Neuronal stem cell (in vitro differentiated cells): ENCODE results near the gene SIK2.

ENCODE experiments used
- DNase-seq: peaks from one replicate; pipeline ENCODE4 v3.0.0-alpha.2; 2013; ENCODE audit warnings: low spot score
- H2AFZ ChIP-seq: one replicate; pipeline ENCODE4 v1.6.1; 2013; ENCODE audit warnings: mild to moderate bottlenecking, low read length, inconsistent platforms
- H2AK5ac ChIP-seq: 2 replicates; pipeline ENCODE4 v1.6.1; 2013; ENCODE audit warnings: low read depth, mild to moderate bottlenecking, inconsistent platforms, low read length, moderate library complexity, mixed read lengths
- H2BK120ac ChIP-seq: 2 replicates; pipeline ENCODE4 v1.6.1; 2013; ENCODE audit warnings: low read depth, mild to moderate bottlenecking, inconsistent platforms, low read length, moderate library complexity, mixed read lengths
- H2BK12ac ChIP-seq: one replicate; pipeline ENCODE4 v1.6.1; 2013; ENCODE audit warnings: low read length, inconsistent platforms
- H2BK15ac ChIP-seq: 2 replicates; pipeline ENCODE4 v1.6.1; 2013; ENCODE audit warnings: mild to moderate bottlenecking, low read length, inconsistent platforms, mixed read lengths
- H2BK5ac ChIP-seq: one replicate; pipeline ENCODE4 v1.6.1; 2013; ENCODE audit warnings: inconsistent platforms, mild to moderate bottlenecking, low read length, moderate library complexity
- H3K14ac ChIP-seq: one replicate; pipeline ENCODE4 v1.6.1; 2013; ENCODE audit warnings: low read length, inconsistent platforms
- H3K18ac ChIP-seq: 2 replicates; pipeline ENCODE4 v1.6.1; 2013; ENCODE audit warnings: low read length, inconsistent platforms
- H3K23ac ChIP-seq: 2 replicates; pipeline ENCODE4 v1.6.1; 2013; ENCODE audit warnings: low read depth, mild to moderate bottlenecking, mixed read lengths, low read length, inconsistent platforms; ENCODE audit not compliant: poor library complexity
- H3K27ac ChIP-seq: replicated peaks from 3 replicates; pipeline ENCODE4 v1.5.1; 2013; ENCODE audit warnings: low read length, inconsistent platforms
- H3K27me3 ChIP-seq, 3 experiments: 2 replicates each; pipeline ENCODE4 v1.6.1; 2013; ENCODE audit warnings: low read length in 3 of 3, mild to moderate bottlenecking in 2 of 3, inconsistent platforms in 1 of 3, low read depth in 1 of 3, mixed read lengths in 1 of 3, moderate library complexity in 1 of 3; ENCODE audit not compliant: control insufficient read depth in 3 of 3, insufficient read depth in 3 of 3
- H3K36me3 ChIP-seq, 2 donors: replicated peaks in 1 of 2; 2 replicates each; pipeline ENCODE4 v1.6.1; 2013; ENCODE audit warnings: low read length in 2 of 2; ENCODE audit not compliant: control insufficient read depth in 2 of 2, insufficient read depth in 2 of 2
- H3K4ac ChIP-seq: 2 replicates; pipeline ENCODE4 v1.6.1; 2013; ENCODE audit warnings: inconsistent platforms, mild to moderate bottlenecking, low read length, moderate library complexity
- H3K4me1 ChIP-seq, 2 donors: 1 replicate in 1 of 2; 2 replicates in 1 of 2; pipeline ENCODE4 v1.6.1; 2013; ENCODE audit warnings: low read length in 2 of 2, low read depth in 1 of 2; ENCODE audit not compliant: control insufficient read depth in 2 of 2, insufficient read depth in 1 of 2
- H3K4me2 ChIP-seq: one replicate; pipeline ENCODE4 v1.6.1; 2013; ENCODE audit warnings: mild to moderate bottlenecking, low read length, inconsistent platforms; ENCODE audit not compliant: insufficient read depth, poor library complexity, severe bottlenecking
- H3K4me3 ChIP-seq, 2 donors: 2 replicates each; pipeline ENCODE4 v1.5.1; 2013; ENCODE audit warnings: low read length in 2 of 2, mild to moderate bottlenecking in 2 of 2, inconsistent platforms in 1 of 2, moderate library complexity in 1 of 2
- H3K79me1 ChIP-seq: one replicate; pipeline ENCODE4 v1.6.1; 2013; ENCODE audit warnings: low read depth, mild to moderate bottlenecking, inconsistent platforms, low read length, moderate library complexity
- H3K9ac ChIP-seq: one replicate; pipeline ENCODE4 v1.6.1; 2013; ENCODE audit warnings: mild to moderate bottlenecking, low read depth, low read length, inconsistent platforms; ENCODE audit not compliant: poor library complexity
- H3K9me3 ChIP-seq, 2 donors: replicated peaks in 1 of 2; 2 replicates each; pipeline versions ENCODE3 to v1.6.1; 2013; ENCODE audit warnings: low read length in 2 of 2, mild to moderate bottlenecking in 2 of 2, inconsistent platforms in 1 of 2, low read depth in 1 of 2, mixed read lengths in 1 of 2, moderate library complexity in 1 of 2; ENCODE audit not compliant: control insufficient read depth in 2 of 2, insufficient read depth in 1 of 2
- H4K8ac ChIP-seq: one replicate; pipeline ENCODE4 v1.6.1; 2013; ENCODE audit warnings: low read depth, mild to moderate bottlenecking, inconsistent platforms, low read length, moderate library complexity
- H4K91ac ChIP-seq: one replicate; pipeline ENCODE4 v1.6.1; 2013; ENCODE audit warnings: low read length, low read depth, mild to moderate bottlenecking, inconsistent platforms; ENCODE audit not compliant: poor library complexity
- WGBS, 2 donors: extraction: QIAGEN DNeasy Blood & Tissue Kit; methylation state at CpG; one replicate each; pipeline ENCODE4 v1.1.7; 2013; ENCODE audit warnings: missing lambda C conversion rate in 2 of 2, mixed read lengths in 1 of 2; ENCODE audit not compliant: insufficient read length in 2 of 2, insufficient replicate concordance in 1 of 2; ENCODE audit errors: extremely low coverage in 2 of 2; 5-methylcytosine and 5-hydroxymethylcytosine counted together

The SIK2 gene

DNA sequence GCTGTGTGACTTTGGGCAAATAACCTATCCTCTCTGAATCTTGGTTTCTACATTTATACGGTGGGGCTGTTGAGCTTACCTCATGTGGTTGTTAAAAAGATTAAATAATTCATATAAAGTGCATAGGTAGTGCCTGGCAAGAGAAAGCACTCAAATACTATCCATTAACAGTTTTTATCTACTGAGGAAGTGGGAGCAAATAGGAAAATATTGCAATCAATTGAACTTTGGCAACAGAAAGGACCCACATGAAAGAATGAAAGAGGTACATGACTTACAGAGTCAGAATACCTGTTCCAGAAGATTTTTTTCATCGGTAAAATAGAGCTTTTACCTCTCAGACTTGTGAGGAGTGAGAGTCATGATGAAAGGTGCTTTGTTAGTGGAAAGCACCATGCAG, 170.3 kb downstream of the SIK2 start:
- Histone ChIP-seq H2AFZ (no peak overlapping the region), H2BK12ac (no peak overlapping the region), H2BK5ac (no peak overlapping the region), H3K4me3 (no peak overlapping the region), H3K79me1 (no peaks in the 10 kb centered on the region), H3K4me2 (no peak overlapping the region), H3K36me3 (no peaks in the 10 kb centered on the region), H3K4ac (no peak overlapping the region), H3K9ac (no peak overlapping the region), H4K8ac (no peak overlapping the region), H2AK5ac (no peak overlapping the region), H3K9me3 (no peaks in the 10 kb centered on the region), H3K14ac (no peak overlapping the region), H3K4me1 (no peaks in the 10 kb centered on the region), H3K23ac (no peak overlapping the region), H2BK15ac (no peak overlapping the region), H2BK120ac (no peak overlapping the region), H3K27ac (no peak overlapping the region), H4K91ac (no peak overlapping the region), H3K18ac (no peak overlapping the region), H3K27me3 (no peaks in the 10 kb centered on the region)
- no CpG with 5 or more reads among the region's 2 CpGs for whole genome bisulfite sequencing, 2 donors
- DNase-seq, result no peak

DNA sequence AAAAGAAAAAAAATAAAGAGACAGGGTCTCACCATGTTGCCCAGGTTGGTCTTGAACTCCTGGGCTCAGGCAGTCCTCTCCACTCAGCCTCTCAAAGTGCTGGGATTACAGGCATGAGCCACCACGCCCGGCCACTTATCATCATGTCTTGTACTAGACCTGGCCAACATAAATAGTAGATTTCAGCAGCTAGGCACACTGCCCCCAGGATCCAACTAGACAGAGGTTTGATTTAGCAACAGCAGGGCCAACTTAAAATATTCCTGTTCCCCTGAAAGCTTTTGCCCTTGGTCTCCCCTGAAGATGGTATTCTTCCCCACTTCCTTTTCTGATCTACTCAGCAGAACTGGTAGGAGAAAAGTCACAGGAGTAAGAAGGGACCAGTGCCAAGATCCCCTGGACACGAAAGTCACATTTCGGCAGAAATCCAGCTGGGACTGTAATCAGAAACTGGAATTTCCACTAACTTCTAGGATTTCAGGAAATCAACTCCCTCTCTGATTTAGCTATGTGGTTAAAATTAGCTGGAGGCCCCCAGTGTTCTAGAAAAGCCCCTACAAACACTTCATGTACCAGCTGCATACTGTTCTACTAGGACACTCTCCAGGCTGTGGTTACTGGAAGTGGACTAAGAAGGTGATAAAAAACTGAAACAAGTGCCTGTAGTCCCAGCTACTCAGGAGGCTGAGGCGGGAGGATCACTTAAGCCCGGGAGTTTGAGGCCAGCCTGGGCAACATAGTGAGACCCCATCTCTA, 172.9 kb downstream of the SIK2 start:
- H3K79me1 ChIP-seq, result no peaks in the 10 kb centered on the region
- no peak overlapping the region for H3K27ac ChIP-seq
- no peak overlapping the region for H3K18ac ChIP-seq
- WGBS, 2 donors, result no CpG with 5 or more reads among the region's 6 CpGs
- no peak overlapping the region for H4K91ac ChIP-seq
- no peak overlapping the region for H3K14ac ChIP-seq
- no peaks in the 10 kb centered on the region for H3K36me3 ChIP-seq
- no peak for DNase-seq
- H2AFZ ChIP-seq, result no peak overlapping the region
- H2BK120ac ChIP-seq, result no peak overlapping the region
- H3K4me1 ChIP-seq, result no peaks in the 10 kb centered on the region
- no peak overlapping the region for H4K8ac ChIP-seq
- H3K4me2 ChIP-seq, result no peak overlapping the region
- H3K27me3 ChIP-seq, result no peaks in the 10 kb centered on the region
- no peak overlapping the region for H2BK15ac ChIP-seq
- H3K9ac ChIP-seq, result no peak overlapping the region
- H3K4me3 ChIP-seq, result no peak overlapping the region
- no peak overlapping the region for H2BK12ac ChIP-seq
- H3K23ac ChIP-seq, result no peak overlapping the region
- H2BK5ac ChIP-seq, result no peak overlapping the region
- H3K4ac ChIP-seq, result no peak overlapping the region
- no peaks in the 10 kb centered on the region for H3K9me3 ChIP-seq
- H2AK5ac ChIP-seq, result no peak overlapping the region

DNA sequence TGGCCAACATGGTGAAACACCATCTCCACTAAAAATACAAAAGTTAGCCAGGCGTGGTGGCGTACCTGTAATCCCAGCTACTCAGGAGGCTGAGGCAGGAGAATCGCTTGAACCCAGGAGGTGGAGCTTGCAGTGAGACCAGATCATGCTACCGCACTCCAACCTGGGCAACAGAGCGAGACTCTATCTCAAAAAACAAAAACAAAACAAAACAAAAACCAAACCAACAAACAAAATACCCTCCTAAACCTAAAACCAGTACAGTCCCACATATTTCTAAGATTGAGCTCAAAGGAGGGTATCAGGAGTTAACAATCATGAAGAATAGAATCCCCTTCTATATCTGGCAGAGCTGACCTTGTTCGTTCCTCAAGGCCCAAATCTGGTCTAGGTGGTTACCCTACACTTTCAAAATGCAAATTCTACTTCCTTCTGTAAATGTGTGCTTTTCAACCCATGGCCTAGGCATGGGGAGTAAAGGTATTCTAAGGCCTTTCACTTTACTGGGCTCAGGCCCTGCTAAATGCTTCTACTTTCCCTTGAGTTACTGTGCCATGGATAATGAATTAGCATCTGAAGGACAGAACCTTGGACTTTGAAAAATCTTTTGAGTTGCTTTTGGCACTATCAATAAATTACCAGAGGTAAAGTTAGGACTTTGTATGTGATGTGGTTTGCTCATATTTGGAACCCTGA, 174.3 kb downstream of the SIK2 start:
- Histone ChIP-seq H2BK5ac (no peak overlapping the region), H3K23ac (no peak overlapping the region), H3K27ac (no peak overlapping the region), H3K9me3 (no peaks in the 10 kb centered on the region), H3K4ac (no peak overlapping the region), H3K18ac (no peak overlapping the region), H3K9ac (no peak overlapping the region), H2BK12ac (no peak overlapping the region), H4K91ac (no peak overlapping the region), H3K14ac (no peak overlapping the region), H2AK5ac (no peak overlapping the region), H2AFZ (no peak overlapping the region), H2BK120ac (no peak overlapping the region), H2BK15ac (no peak overlapping the region), H4K8ac (no peak overlapping the region), H3K79me1 (no peaks in the 10 kb centered on the region), H3K4me3 (no peak overlapping the region), H3K36me3 (no peaks in the 10 kb centered on the region), H3K4me2 (no peak overlapping the region), H3K4me1 (no peaks in the 10 kb centered on the region), H3K27me3 (no peaks in the 10 kb centered on the region)
- no peak for DNase-seq
- no CpG with 5 or more reads among the region's 6 CpGs for WGBS, 2 donors
